ENCODE measurements around the gene HOXC9.

DNA sequence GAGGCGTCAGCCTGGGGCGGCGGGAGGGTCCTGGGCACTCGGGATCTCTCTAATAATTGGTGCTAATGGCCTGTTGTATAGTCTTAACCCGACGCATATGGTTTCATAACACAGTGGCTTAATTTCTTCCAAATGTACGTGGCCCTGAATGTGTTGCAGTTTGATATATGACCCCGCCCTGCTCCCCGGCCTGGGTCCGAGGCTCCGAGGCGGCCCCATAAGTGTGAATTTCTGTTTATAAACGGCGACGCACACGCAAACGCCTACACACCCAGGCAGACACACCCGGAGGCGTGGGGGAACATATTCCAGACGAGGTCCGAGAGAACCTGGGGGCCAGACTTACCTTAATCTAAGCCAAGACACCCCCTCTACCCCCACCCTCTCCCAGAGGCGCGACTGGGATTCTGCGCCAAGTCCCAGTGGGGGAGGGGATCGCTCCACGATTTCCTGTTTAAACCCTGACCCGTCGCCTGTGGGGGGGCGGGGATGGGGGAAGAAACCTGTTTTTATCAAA lies 18.6 kb downstream of the HOXC9 start:
- TF ChIP-seq, protein P1, sequence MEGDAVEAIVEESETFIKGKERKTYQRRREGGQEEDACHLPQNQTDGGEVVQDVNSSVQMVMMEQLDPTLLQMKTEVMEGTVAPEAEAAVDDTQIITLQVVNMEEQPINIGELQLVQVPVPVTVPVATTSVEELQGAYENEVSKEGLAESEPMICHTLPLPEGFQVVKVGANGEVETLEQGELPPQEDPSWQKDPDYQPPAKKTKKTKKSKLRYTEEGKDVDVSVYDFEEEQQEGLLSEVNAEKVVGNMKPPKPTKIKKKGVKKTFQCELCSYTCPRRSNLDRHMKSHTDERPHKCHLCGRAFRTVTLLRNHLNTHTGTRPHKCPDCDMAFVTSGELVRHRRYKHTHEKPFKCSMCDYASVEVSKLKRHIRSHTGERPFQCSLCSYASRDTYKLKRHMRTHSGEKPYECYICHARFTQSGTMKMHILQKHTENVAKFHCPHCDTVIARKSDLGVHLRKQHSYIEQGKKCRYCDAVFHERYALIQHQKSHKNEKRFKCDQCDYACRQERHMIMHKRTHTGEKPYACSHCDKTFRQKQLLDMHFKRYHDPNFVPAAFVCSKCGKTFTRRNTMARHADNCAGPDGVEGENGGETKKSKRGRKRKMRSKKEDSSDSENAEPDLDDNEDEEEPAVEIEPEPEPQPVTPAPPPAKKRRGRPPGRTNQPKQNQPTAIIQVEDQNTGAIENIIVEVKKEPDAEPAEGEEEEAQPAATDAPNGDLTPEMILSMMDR (IDR thresholded peaks at IDR 0.05; ENCODE audit: low read length), result no peak
- no peak for TF ChIP-seq EZH2 (IDR thresholded peaks at IDR 0.05; ENCODE audit: borderline replicate concordance, low read length)

All from OCI-LY1 (cell line).